Keratinocyte (primary cell): ENCODE data around the gene APOBEC4.

Experiments used
- EZH2 ChIP-seq: IDR thresholded peaks from one replicate; pipeline ENCODE4 v1.6.1; 2012; ENCODE audit warnings: inconsistent platforms, mild to moderate bottlenecking, low read length, moderate library complexity
- TF ChIP-seq, protein P1 (sequence below), 3 experiments: IDR thresholded peaks in 1 of 3; conservative IDR thresholded peaks in 1 of 3; optimal IDR thresholded peaks in 1 of 3; 2 replicates in 2 of 3; 3 replicates in 1 of 3; pipeline versions ENCODE3 to v1.5.1; 2011; ENCODE audit warnings: low read length in 3 of 3, mild to moderate bottlenecking in 3 of 3, moderate library complexity in 2 of 3, control low read depth in 1 of 3, inconsistent platforms in 1 of 3; ENCODE audit not compliant: insufficient read depth in 2 of 3; ENCODE audit errors: extremely low read depth in 1 of 3

- TF ChIP-seq, protein P1, sequence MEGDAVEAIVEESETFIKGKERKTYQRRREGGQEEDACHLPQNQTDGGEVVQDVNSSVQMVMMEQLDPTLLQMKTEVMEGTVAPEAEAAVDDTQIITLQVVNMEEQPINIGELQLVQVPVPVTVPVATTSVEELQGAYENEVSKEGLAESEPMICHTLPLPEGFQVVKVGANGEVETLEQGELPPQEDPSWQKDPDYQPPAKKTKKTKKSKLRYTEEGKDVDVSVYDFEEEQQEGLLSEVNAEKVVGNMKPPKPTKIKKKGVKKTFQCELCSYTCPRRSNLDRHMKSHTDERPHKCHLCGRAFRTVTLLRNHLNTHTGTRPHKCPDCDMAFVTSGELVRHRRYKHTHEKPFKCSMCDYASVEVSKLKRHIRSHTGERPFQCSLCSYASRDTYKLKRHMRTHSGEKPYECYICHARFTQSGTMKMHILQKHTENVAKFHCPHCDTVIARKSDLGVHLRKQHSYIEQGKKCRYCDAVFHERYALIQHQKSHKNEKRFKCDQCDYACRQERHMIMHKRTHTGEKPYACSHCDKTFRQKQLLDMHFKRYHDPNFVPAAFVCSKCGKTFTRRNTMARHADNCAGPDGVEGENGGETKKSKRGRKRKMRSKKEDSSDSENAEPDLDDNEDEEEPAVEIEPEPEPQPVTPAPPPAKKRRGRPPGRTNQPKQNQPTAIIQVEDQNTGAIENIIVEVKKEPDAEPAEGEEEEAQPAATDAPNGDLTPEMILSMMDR (optimal IDR thresholded peaks at IDR 0.05 in 1 of 3, IDR thresholded peaks at IDR 0.05 in 1 of 3, conservative IDR thresholded peaks at IDR 0.05 in 1 of 3; ENCODE audit: extremely low read depth in 1 of 3, insufficient read depth in 2 of 3, low read length in 3 of 3), result no peak
- no peak for TF ChIP-seq EZH2
These were observed 44.9 kb upstream of the APOBEC4 start for GRCh38 chr1:183697814-183698590.
